Testis (tissue), 2 donors: Measurements from ENCODE around the gene ZNF213.

Experiments used
- CTCF ChIP-seq, 3 experiments: fragments of 450-650 bp in 2 of 3; fragments of 200-600 bp in 1 of 3; sonication (generic) in 1 of 3; IDR thresholded peaks; one replicate each; pipeline ENCODE4 v1.5.1; 2016 to 2019; ENCODE audit warnings: antibody characterized with exemption in 3 of 3, mild to moderate bottlenecking in 2 of 3, moderate library complexity in 1 of 3
- POLR2A ChIP-seq: fragments of 450-650 bp; IDR thresholded peaks from one replicate; pipeline ENCODE4 v1.6.1; 2017; ENCODE audit warnings: antibody characterized with exemption, mild to moderate bottlenecking, moderate library complexity

- TF ChIP-seq CTCF (IDR thresholded peaks at IDR 0.05) = no peak
- no peak for TF ChIP-seq POLR2A
Measured at GRCh38 chr16:3183445-3184139, 48.8 kb downstream of the ZNF213 start.
